Inferior parietal cortex (tissue), 1 donor: Measurements from ENCODE around the gene LRRN1.

Experiments used
- DNase-seq: peaks from one replicate; pipeline ENCODE4 v3.0.0-alpha.2; 2016; ENCODE audit errors: extremely low spot score

Gene LRRN1

DNA sequence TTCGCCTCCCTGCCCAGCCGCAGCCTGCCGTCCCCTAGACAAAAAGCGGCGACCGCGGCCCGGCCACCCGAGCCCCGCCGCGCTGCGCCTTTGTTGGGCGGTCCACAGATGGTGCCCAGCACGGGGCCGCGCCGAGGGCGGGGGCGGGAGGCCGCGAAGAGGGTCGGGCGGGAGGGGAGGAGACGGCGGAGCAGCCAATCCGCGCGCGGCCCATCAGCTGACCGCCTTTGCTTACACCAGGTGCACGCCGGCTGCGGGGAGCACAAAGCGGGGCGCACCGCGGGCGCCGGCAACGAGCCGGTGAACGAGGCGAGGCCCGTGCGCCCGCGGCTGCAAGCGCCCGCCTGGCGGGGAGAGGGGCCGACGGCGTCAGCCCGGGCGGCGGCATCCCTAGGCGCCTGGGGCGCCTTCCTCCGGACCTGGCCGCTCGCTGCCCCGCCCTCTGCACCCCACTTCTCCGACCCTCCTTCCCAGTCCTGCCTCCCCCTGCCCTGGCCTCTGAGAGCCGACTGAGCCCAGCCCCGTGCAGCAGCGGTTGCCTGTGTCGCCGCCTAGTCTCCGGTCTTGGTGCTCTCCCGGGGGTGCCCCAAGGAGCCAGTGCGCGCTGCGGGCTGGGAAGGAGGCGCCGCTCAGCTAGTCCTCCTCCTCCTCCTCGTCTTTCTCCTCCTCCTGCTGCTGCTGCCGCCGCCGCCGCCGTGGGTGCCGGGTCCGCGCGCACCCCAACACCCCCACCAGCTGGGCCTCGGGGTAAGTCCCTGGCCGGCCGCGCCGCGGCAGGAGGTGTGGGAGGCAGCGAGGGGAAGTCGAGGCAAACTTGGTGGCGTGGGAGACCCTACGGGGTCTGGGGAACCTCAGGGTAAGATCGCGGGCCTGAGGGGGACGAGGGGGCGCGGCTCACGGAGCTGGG lies at the start of gene LRRN1:
LRRN1 (plus strand) TSS at position 259 of the 907 bp plus-strand sequence. CDS start 45,211 bp downstream, outside the sequence.
- peak; percentile 62 for DNase-seq

DNA sequence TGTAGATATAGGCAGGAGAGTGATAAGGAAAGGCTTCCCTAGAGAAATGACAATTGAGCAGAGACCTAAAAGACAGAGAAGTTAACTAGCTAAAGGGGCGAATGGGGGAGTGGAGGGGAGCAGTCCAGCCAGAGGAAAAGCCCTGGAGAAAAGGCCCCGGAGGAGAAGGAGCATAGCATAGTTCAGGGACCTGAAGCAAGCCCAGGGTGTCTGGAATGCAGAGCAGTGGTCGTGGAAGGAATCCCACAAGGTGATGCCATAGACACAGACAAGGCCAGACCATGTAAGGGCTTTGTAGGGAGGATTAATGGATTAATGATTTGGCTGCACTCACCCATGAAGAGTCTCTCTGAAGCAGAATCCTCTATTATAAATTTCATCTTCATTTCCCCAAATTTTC lies 45.8 kb upstream of the LRRN1 start:
- no peak for DNase-seq

DNA sequence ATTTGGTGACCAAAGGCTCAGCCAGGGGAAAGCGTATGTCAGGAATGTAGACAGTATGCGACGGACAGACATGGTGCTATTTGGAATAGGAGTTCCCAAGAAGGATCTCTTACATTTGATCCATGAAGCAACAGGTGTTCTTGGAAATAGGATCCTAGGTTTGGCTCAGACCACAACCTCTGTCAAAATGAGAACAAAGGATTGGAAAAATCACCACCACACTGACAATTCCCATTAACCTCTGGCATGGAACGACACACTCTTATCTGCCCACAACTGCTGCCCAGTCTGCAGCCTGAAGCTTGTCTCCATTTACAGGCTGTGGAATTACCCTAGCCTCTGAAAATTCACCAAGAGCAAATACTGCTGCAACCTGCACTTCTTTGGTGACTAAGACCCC lies 33.6 kb upstream of the LRRN1 start:
- DNase-seq = no peak

DNA sequence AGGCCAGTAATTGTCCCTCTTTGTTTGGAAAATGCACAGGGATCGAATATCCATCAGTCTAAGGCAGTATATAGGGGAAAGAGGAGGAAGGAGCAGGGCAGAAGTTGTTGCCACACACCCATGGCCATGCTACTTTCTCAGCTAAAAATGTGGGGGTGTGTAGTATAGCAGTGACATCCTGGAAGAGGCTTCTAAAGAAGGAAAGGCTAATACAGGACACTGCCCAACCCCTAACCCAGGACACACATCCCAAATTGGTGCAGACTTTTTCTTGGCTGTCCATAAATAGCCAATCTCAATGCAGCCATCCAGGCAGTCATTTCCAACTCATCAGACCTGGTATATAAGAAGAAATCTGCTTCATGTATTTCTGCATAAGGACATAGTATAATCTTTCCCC lies 33.1 kb upstream of the LRRN1 start:
- DNase-seq = no peak

DNA sequence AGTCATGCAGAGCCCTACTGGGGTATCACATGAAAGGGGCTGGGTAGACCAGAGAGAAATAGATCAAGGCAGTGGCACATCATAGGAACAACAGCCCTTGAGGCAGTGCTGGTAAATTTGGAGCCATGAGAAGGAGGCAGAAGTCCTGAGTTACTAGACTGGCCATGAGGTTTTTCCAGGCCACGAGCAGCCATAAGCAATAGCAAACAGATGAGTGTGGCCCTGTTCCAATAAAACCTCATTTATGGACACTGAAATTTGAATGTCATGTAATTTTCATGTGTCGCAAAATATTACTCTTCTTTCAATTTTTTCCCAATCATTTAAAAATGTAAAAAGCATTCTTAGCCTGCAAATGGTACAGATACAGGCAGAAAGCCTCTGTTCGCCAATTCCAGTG lies 28.1 kb upstream of the LRRN1 start:
- DNase-seq = no peak

DNA sequence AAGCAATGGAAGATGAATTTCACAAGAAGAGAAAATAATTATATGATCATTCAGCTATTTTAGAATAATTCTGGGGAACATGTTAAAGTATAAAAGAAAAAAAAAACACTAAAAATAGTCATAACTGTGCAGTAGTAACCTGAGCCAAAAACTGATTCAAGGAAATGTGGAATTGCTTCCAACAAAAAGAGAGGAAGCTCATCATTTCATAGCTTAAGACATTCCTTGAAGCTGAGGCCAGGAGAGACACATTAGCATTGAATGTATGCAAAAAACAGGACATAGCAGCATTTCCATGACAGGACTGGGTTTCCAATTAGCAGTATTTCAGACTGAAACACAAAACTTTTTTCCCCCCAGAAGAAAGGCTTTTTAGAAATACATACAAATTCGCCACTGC lies 27.7 kb upstream of the LRRN1 start:
- DNase-seq = no peak

DNA sequence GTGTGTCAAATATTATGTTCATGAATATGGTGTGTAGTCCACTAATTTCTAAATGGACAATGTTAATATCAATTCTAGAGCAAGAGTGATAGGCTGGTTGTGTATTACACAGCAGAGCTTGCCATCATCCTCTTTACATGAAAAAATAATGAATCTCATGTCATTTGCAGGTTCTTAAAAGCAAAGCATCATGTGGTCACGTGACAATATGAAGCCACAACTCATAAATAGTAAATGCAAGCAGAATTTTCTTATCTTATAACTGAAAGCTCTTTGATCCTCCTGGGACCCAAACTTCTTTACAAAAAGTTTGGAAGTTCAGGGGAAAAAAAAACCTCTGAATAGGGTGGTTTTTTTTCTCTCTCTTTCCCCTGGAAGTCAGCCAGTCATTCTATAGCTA lies 26.9 kb upstream of the LRRN1 start:
- DNase-seq = no peak

DNA sequence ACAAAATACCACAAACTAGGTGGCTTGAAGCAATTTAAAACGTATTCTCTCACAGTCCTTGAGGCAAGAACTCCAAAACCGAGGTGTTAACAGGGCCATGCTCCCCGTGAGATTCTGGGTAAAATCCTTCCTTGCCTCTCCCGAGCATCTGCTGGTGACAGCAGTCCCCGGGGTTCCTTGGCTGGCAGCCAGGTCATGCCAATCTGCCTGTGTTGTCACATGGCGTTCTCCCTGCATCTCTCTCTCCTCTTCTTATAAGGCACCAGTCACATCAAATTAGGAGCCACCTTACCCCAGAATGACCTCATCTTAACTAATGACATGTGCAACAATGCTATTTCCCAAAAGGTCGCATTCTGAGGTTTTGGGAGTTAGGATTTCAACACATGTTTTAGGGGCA lies 26.3 kb upstream of the LRRN1 start:
- no peak for DNase-seq

DNA sequence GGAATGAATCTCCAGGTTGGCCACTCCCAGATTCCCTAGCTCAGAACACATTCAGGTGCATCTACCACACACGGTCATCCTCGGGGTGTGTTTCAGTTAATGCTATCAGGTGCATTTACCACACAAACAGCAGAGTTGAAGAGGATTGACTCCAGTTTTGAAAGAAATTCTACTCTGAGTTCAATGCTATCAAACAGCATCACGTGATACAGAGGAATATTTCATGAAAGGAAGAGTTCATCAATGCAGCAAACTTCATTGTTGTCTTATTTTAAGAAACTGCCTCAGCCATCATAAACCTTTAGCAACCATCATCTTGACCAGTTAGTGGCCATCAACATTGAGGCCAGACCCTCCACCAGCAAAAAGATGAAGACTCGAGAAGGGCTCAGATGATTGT lies 22.6 kb upstream of the LRRN1 start:
- DNase-seq = no peak

DNA sequence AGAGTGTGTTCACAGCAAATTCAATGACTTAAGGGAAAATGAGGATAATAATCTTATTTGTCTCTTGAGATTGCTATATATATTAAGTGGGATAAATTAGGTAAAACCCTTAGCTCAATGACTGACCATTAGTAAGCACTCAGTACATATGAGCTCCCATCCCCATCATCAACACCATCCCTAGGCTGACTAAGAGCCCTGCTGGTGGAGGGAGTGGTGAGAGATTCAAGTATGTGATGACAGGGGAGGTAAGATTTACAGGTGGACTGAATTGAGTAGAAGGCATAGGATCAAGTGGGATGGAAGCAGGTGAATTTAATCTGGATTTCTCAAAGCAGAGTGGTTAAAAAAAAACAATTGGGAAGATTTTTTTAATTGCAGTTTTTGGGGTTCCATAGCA lies 21.0 kb upstream of the LRRN1 start:
- DNase-seq = no peak

DNA sequence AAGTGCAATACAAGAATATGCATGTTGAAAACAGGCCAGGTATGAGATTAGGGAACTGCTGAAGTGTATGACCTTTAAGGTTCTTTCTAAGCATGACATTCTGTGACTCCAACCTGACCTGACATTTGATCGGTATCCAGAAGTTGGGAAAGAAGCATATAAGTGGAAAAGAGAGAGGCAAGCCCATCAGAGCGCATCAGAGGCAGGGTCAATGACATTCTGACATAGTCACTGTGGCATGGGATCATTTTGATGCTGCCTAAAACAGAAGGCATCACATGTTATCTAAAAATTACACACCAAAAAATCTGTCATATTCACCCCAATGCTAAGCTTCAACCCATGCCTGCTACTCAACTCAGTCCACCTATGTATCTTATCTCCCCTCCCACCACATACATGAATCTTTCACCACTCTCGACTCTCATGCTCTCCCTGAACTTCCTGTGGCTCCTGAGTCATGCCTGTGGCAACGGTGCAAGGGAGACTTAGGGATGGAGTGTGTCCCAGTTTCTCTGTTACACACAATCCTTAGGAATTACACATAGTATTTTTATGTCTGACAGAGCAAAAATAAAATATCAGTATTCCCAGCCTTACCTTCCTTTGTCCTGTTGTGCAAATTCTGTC lies 20.5 kb upstream of the LRRN1 start:
- DNase-seq = no peak

DNA sequence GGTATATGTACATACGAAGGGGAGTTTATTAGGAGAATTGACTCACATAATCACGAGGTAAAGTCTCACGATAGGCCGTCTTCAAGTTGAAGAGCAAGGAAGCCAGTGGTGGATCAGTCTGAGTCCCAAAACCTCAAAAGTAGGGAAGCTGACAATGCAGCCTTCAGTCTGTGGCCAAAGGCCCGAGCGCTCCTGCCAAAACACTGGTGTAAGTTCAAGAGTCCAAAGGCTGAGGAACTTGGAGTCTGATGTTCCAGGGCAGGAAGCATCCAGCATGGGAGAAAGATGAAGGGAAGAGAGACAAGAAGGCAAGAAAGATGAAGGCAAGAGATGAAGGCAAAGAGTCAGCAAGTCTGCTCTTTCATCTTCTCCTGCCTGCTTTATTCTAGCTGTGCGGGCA lies 16.8 kb upstream of the LRRN1 start:
- DNase-seq = no peak

DNA sequence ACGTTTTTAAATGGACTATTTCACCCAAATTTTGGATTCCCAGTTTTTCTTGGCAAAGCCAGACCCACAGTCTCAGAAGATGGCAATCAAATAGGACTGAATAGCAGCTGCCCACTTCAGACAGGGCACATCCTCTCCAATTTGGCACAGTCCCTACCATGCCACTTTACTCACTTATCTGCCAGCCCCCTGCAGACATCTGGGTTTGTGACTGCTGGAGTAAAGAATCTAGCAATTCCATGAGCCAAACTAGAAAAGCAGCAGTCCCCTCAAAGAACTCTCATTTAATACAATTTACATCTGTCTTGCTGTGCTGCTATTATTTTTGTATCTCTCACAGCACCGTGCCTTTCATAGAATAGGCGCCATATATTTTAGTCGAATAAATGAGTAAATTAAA lies 16.0 kb upstream of the LRRN1 start:
- DNase-seq = no peak

DNA sequence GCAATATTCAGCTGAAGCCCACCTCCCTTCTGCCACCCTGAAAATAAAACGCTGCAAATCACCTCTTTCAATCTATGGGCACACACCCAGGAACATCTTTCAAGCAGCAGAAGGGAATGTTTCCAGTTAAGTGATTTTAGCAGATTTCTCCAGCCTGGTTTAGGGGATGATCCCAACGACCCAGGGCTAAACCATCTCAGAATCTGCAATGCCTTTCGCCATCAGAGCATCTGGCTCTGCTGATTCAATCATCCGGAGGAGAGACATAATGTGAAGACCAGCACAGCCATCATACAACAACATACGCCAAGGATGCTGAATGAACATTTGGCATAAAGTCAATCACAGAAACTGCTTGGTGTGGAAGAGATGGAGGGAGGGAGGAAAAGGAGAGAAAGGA lies 15.5 kb upstream of the LRRN1 start:
- DNase-seq = no peak

DNA sequence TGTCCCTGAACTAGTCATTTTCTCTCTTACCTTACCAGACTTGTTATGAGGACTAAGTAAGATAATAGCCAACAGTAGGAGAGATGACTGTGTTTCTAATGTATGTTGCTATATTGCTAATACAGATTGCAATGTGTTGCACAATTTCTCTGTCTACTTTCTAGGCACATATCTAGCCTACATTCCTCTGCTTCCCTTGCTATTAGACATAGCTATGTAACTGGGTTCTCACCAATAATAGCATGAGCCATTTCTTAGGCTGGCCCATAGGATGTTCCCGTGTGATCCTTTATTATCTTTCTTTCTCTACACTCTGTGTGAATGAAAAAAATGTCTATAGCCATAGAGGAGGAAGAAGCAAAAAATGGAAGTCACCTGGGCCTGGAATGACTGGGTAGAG lies 6.8 kb upstream of the LRRN1 start:
- no peak for DNase-seq

DNA sequence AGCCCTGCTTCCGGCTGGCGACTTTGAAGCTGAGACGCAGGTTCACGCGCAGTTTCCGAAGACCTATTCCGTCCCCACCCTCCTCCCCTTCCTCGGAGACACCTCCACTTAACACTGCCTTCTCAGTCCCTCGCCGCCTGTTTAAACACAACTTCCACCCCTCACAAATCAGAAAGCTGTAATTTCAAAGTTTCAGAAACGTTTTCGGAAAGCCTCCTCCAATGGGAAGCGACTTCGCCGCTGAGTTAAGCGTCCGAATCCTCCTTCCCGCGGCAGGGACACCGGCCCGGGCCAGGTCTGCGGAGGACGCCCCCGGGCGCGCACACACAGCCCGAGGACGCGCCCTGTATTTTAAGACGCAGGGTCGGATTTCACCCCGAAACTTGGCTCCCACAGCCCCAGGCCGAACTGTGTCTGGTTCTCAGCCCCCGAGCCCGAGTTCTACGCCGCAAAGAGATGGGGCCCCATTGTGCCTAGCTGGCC lies 559 bp upstream of the LRRN1 start:
- DNase-seq = peak; percentile 43

DNA sequence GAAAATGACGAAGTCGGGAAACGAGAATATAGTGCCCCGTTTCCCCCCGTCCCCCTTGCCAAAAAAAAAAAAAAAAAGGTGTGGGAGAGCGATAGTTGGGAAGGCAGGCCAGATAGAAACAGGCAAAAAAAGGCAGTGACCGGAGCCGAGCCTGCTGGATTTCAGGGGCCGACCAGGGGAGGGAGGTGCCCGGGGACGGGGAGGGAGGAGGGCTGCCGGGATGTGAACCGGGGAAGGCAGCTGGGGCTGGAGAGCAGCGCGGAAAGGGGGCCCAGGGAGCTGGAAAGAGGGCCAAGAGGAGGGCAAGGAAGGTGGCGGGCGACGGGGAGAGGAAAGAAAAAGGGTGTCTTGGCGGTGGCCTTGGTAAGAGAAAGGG lies 837 bp downstream of the LRRN1 start:
- no peak for DNase-seq

DNA sequence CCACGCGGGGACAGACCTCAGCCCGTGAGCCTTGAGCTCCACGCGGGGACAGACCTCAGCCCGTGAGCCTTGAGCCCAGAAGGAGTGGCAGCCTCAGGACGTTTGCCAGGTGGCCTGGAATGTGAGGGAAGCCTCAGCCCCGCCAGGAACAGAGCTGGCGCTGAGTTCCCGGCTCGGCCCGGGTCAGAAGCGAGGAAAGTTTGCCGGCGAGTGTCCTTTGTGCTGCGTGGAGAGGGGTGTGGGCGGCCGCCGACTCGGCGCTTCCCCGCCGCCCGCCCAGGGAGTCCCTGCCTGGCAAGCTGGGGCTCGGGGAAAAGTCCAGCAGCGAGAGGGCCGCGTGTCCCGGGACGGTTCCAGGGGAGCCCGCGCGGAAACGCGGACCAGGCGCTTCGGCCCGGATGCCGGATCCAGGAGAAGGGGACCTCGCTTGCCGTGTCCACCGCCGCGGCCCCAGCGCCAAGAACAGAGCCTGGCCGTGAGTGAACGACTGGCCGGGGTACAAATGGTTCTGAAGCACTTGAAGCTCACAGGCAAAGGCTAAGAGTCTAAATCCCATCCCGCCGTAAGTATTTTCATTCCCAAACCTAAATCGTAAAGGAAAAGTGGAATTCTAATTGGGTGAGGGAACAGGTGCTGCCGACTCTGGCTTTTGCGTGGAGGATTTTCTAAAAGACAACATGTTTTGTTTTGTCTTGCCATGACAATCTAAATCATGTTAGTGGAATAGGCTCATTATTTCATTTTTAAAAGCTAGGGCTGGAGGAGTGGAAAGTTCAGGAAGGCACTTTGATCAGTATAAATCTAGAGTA lies 1.7 kb downstream of the LRRN1 start:
- no peak for DNase-seq

DNA sequence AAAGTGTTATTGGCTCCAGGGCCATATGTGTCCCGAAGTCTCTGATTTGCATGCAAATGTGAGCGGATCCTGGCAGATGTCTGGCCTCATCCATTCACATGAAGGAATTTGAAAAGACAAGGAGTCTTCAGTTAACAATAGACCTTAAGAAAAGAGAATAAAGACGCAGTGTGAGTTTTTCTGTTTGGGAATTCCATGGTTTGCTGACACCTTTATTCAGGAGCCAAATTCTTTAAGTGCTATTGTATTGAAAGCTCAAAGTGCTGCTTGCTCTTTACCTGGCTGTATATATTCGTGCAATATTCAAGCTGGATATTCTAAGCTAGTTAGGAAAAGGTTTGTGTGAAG lies 2.2 kb downstream of the LRRN1 start:
- DNase-seq = peak; percentile 27

DNA sequence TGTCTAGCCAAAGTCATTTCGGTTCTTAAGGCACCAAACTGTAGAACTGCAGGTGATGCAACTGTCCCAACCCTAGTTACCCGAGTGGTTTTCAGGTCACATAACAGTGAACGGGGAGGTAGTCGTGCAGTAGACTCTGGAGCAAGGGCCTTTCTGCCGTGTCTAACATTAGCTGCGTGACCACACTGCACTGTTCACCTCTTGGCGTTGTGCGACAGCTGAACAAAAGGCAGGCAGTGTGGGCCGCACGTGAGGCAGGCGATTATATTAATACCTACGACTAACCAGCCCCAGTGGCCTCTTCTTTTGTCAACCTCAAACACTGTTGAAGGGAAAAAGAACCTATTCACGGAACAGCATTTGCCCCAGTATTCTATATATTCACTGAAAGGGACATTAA lies 2.8 kb downstream of the LRRN1 start:
- no peak for DNase-seq

DNA sequence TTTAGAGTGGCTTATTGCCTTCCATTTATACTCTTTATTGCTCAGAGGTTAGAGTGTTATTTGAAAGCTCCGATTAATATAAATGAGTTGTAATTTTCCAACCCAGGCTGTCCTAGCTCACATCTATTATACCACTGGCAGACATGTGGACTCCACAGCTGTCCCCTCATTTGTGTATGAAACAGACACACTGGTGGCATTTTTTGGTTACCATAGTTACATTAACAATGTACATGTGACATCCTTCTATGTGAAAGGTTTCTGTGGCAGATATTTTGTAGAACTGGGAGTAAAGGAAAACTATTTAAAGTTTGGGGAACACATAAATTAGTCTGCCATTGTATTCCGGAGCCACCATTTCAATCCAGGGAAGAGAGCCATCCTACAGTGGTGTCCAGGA lies 5.3 kb downstream of the LRRN1 start:
- no peak for DNase-seq

DNA sequence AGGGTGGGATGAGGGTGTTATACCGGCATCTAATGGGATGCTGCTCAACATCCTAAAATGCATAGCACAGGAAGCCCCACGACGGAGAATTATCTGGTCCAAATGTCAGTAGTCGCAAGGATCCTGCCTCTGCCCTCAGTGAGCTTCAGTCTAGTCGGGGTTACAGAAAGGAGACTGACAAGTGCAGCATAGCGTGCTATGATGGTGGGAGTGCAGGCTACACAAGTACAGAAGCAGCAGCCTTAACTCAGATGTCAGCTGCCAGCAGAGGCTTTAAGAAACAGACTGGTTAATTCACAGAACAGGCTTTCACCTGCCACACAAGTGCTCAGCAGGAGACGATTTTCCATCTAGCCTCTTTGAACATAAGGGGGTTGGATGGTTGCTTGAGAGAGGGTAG lies 6.9 kb downstream of the LRRN1 start:
- DNase-seq = no peak

DNA sequence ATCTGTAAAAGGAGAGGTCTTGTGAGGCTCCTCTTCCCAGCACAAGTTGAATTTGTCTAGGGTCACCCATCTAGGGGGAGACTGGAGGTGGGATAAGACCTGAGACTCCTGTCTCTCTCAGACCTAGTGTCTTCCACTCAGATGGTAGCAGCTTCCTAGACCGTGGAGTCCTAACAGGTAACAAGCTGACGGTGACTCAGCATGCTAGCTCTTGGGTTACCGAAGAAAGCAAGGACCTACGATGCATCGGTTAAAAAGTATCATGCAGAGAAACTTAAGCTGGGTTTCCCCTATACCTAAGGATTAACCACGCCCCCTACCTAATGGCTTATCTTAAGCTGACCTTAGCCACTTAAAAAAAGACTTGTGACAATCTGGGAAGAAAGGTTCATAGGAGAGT lies 7.6 kb downstream of the LRRN1 start:
- DNase-seq = no peak
